ENCODE measurements around the gene RACGAP1.
"Not testable (repeated sequence)": the region's sequence is repeated elsewhere in the genome, so short reads cannot be mapped to it uniquely, and the experiment has no call there.

Gene RACGAP1

DNA sequence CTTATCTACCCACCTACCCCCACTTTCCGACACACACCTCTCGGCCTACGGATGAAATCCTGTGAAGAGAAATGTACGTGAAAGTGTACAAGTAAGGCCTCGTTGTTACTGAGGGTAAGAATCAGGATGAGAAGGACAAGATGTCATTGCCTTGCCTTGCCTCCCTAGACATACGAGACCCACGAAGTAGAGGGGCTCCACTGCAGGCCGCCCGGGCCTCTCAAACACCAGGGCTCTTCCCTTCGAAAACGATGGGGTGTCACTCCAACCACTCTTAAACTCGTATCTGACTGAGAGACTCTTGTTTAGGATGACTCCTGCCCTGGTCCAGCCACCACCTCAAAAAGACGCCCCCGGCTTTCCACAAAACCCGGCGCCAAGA lies 498 bp downstream of the RACGAP1 start:
- peak; percentile 31 for DNase-seq

DNA sequence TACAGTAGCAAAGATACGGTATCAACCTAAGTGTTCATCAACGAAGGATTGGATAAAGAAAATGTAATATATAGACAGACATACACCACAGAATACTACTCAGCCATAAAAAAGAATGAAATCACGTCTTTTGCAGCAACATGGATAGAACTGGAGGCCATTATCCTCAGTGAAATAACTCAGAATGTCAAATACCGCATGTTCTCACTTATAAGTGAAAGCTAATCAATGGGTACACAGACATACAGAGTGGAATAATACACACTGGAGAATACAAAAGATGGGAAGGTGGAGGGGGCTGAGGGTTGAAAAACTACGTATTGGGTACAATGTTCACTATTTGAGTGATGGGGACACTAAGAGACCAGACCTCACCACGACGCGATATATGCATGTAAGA lies 1.1 kb downstream of the RACGAP1 start:
- DNase-seq, result no peak

DNA sequence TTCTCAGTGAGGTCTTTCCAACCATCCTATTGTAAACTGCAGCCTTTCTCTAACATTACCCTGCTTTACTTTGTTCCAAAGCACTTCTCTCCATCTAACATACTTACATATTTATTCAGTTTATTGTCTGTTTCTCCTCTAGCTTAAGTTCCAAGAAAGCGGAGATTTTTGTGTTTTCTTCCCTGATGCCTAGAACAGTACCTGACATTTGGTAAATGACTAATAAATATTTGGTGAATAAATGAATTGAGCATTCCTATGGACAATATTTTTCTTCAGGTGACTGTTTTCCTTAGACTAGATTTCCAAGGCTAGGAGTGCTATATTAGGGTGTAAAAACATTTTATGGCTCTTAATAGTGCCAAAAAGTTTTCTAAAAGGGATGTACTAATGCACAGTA lies 2.4 kb downstream of the RACGAP1 start:
- DNase-seq, result no peak

DNA sequence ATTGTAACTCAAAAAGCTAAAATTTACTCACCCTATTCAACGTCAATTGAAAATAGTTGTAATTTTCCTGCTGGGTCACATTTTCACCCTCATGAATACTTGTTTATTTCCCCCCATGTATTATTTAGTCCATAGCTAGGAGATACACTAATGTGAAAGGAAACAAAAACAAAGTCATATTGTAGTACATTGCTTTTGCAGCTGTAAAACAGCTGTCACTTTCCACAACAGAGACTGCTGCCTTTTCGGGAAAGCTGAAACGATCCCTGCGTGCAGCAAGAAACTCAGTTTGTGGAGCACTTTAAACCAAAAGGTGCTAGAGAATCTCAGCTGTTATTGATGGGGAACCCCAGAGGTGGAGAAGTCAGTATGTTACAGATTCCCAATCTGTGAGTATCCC lies 4.3 kb downstream of the RACGAP1 start:
- no peak for DNase-seq

DNA sequence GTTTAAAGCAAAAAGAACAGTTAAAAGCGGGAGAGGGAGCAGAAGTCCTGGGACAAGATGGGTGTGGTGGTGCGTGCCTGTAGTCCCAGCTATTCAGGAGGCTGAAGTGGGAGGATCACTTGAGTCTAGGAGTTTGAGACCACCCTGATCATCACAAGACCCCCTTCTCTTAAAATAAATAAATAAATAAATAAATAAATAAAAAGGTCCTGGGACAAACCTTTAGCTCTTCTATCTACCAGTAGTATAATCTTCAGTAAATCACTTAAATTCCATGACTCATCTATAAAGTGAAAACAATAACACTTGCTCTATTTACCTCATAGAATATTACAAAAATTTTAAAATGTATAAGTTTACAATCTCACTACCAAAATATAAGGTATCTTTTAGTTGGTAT lies 5.8 kb downstream of the RACGAP1 start:
- DNase-seq, result no peak

DNA sequence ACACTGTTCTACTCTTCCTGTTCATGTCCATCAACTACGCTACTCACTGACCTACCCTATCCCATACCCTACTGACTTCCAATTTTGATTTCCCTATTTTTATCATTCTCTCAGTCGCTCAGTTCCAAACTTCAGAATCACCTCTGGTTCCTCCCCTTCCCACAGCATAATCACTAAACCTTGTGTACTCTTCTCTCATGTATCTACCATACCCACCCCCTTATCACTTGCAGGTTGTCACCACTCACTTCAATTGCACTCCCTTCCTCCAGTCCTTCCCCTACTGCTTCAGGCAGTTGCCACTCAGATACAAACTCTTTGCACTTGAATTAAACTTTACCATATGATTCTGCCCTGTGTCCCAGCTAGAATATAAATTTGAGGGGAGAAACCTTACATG lies 6.3 kb downstream of the RACGAP1 start:
- no peak for DNase-seq

DNA sequence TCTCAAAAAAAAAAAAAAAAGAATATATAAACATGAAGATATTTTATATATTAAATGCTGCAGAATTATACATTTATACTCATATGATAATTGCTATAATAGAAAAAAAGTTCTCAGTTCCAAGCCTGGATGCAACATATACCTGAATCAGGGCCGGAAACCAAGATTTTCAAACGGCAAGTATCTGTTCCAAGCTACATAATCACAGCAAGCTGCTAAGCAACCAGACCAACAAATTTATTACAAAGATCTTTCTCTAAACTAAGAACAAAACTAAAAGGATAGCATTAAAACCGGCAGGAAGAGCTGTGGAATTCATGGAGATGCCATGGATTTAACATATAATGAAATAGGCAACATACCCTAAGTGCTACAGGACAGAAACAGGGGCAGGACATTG lies 7.1 kb downstream of the RACGAP1 start:
- no peak for DNase-seq

DNA sequence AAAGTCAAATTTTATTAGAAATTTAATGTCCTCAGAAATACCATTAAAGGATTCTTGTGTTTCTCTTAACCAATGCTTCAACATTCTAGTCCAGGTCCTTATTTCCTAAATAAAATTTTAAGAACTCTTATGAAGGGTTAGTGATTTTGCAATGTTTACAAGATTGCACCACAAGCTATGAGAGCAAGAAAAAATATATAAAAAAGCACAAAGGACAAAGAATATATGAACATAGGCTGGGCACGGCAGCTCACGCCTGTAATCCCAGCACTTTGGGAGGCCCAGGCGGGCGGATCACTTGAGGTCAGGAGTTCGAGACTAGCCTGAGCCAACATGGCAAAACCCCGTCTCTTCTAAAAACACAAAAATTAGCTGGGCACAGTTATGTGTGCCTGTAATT lies 7.7 kb downstream of the RACGAP1 start:
- DNase-seq, result no peak

DNA sequence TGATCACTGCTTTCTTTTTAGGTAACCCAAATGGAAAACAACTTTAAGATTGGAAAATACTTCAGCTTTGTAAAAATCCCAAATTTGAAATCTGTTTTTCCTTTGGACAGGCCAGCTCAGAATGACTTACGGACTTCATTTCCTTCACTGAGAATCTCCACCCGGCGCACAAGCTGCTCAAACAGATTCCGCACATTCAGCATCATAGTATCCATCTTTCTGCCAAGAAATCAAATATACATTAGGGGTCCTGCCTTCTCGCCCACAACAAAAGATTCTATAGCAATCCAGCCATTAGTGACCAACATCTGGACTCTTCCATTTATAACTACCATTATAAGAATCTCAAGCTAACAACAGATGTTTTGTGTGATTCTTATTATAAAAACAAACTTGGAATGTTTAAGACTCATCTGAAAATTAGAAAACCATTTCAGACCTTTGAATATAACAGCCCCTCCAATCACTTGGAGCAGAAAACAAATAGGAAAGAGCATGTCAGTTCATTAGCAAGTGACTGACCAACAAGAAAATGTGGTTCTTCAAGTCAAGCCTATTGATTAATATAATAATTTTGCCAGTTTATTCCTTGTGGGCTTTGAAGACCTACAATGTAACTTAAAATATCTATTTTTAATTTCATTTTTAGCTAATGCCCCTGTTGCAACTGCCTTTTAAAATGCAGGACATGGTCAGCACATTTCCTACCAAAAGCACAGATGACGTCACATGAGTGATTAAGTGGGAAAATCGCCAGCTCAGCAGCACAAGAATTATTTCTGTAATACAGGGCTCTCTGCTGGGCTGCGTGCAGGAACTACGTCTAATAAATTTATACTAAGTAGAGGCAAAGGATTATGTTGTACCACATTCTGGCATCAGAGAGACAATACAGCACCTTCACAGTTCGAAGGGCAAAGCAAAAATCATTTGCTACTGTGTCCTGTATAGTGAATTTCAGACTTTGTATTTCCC lies 8.5 kb downstream of the RACGAP1 start:
- DNase-seq, result peak; percentile 85

DNA sequence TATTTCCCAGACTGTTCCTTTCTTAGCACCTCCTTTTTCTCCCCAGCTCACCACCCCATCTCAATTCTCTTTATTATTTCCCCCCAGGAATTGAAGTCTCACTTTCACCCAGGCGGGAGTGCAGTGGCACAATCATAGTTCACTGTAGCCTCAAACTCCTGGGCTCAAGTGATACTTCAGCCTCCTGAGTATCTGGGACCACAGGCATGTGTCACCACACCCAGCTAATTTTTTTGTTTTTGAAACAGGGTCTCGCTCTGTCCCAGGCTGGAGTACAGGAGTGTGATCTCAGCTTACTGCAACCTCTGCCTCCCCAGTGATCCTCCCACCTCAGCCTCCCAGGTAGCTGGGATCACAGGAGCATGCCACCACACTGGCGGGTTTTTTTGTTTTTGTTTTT lies 11.0 kb downstream of the RACGAP1 start:
- no peak for DNase-seq

DNA sequence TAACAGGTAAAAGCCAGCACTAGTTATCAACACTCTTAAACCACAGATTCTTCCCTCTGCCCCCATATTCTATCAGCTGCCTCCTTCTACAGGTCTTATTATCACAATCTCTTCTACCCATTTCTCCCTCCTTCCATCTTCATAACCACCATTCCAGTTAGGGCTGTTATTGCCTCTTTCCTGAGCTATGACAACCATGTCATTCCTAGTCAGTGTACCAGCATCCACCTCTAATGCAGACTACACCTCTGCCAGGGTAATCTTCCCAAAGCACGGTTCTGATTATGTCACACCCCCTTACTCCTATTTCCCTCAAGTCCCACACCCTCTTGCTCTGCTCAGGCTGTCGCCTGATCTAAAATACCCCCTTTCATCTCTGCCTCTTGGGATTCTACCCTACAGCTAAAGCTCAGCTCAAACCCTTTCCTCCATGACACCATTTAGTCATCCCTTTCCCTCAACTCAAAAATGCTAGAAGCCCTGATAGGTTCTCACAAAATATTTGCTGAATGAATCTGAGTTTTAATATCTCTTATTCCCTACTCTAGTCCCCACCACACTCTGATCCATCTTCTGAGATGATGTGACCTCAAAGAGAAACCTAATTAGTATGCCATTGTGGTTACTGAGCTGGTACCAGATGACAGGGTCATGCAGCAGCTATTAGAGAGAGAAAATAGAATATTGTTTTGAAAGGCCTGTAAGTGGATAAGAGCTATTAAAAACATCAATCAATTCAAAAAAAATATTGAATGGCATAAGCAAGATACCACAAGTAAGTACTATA lies 11.7 kb downstream of the RACGAP1 start:
- DNase-seq, result peak; percentile 31

DNA sequence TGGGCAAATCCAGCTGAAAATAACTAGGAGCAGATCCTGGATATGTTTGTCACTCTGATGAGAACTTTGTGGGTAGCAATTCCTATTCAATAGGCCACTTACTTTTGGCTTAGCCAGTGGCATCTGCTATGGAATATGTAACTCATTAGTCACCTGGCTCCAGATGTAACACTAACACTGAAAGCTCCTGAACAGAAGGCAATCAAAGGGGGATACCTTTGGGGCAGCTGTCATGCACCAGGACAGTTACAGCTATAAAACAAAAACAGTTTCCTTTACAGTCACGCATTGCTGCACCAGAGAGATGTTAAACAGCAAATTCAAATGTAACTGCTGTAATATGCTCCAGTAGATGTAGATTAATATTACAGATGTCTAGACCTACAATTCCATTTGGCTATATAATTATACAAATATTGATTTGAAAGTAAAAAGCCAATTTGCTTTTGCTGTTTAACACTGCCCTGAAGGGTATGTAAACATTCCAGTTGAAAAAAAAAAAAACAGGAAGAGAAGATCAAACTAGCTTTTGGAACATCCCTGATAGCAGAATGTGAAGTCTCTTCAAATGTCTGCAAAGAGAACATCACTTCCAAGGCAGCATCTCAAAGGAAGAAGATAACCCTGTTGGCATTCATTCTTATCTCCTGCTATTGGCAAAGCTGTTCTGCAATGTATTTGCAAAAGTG lies 18.4 kb downstream of the RACGAP1 start:
- DNase-seq, result peak; percentile 63

DNA sequence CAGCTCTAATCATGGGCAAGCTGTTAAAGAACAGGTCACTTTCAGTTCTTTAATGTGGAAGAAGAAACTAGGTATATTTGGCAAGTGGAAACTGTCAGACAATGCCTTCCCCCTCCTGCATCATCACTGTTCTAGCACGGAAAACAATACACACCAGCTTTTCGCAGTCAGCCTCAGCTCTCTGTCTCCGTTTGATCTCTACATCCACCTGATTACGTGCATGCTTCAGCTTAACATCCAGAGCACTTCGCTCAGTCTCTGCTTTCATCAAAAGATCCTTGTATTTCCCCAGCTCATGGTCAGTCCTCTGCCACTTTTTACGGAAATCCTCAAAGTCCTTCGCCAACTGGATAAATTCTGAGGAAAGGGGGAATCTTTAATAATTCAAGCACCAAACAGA lies 19.0 kb downstream of the RACGAP1 start:
- no peak for DNase-seq

DNA sequence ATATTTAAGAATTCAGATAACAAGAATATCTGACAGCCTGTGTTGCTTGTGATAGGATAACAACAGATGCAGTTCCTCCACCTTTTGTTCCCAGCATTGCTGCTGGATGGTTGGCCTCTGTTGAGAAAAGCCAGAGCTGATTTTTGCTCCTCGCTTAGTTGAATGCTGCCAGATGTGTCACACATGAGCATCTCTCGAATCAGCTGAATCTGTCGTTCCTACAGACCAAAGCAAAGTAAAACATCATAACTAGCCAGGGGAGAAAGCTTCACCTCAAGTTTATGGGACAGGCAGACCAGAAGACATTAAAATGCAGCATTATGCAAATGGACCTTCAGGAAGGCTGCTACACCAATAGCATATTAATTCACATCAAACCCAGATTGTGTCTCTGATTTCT lies 20.1 kb downstream of the RACGAP1 start:
- no peak for DNase-seq

DNA sequence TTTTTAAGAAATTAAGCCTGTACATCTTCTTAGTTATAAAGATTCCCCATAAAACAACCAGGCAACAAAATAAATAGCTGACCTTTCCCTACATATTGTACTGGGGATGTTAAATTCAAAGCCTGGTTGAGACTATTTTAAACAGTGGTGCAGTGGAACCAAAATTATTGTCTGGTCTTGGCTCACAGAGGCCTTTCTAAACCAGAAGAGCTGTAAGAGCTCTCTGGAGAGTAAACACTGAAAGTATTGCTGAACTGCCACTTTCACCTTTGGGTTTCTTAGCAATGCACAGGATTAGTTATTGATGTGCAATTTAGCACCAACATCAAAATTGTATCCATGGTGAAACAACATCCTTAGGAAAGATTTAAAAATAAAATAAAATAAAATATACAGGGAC lies 20.6 kb downstream of the RACGAP1 start:
- DNase-seq, result no peak

DNA sequence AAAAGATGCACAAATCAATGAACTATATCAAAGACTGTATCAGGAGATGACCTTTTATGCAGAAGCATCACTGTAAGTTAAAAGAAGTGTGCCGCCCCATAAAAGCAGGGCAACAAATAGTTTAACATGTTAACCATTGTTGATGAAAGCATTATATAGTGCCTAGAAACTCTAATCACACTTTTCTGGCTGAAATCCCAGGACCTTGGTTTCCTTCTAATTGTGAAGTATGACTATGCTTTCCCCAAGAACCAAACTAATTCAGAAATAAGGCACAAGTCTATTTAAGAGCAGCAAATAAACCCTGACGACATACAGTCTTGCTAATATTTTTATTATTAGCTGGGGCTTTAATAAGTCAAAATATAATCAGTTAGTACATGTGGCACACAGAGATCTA lies 21.7 kb downstream of the RACGAP1 start:
- no peak for DNase-seq

DNA sequence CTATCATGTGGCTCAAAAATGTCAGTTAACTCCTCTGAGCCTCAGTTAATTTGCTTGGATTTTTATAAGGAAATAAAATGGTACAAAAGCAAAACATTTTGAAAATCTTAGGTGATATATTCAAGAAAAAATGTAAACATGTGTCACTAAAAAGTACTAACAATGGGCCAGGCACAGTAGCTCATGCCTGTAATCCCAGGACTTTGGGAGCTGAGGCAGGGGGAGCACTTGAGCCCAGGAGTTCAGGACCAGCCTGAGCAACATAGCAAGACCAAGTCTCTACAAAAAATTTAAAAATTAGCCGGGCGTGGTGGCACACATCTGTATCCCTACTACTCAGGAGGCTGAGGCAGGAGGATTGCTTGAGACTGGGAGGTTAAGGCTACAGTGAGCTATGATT lies 26.8 kb downstream of the RACGAP1 start:
- DNase-seq, result no peak

DNA sequence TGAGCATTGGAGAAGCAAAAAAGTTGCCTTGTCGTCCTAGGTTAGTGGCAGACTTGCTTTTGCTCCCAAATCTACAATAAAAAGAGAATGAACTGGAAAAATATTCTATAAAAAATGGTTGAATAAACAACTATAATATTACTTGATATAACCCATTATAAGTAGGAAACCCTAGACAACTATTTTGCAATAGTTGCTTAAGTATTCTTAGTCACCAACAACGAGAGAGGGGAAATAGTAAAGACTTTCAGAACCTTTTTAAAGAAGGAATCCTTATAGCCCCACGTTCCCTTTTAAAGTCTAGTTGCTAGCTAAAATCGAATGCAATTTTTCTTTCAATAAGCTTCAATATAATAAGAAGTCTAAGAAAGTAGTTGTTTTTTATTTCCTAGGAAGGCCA lies 35.0 kb downstream of the RACGAP1 start:
- no peak for DNase-seq

DNA sequence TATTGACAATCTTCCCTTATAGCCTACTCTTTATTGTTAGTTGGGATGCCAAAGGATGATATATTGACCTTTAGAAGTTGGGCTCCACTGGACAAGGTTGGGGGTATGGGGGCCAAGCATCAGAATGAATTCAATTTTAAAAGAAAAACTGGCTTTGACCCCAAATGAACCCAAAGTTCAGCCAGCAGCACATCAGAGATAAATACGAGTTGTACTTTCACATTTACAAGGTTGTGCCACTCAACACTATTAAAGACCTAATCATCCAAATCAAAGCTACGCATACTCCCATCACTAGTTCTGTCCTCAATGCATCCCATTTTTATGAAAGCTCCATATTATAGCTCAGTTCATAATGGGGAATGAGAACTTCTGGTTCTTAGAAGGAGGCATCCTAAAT lies 35.9 kb downstream of the RACGAP1 start:
- DNase-seq, result not testable (repeated sequence)

DNA sequence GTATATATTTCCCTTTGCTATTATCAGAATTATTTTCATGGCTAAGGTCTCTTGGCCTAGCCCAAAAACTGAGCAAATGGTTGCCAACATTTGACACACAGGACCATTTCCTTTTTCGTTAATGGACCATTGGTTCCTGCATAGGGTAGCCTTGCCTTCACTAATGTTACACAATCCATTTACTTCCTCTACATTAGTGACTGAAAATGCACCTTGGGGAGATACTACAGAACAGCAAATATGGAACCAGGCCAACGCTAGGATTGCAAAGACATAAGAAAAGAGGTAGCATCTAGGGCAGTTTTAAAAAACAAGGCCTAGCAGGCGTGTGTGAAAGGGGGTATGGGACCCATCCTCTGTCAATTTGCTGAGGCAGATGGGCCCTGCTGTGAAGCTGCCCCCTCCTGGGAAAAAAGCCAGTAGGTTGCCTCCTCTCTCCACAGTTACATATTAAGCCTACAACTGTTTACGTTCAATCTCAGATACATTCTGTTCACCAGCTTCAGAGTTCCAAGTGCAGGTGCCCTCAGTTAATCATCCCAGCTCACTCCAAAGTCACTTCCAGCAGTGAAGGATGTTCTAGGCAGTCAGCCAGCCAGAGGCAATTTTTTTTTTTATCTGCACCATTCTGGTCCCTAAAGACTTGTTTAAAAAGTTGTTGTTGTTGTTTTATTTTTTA lies 37.5 kb downstream of the RACGAP1 start:
- DNase-seq, result no peak

DNA sequence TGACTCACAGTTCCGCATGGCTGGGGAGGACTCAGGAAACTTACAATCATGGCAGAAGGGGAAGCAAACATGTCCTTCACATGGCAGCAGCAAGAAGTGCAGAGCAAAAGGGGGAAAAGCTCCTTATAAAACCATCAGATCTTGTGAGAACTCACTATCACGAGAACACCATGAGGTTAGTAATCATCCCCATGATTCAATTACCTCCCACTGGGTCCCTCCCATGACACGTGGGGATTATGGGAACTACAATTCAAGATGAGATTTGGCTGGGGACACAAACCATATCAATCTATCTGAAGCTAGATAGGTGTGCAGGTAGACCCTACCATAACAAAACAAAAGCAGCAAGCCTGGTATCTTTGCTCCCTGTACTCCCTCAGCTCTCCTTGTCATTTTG lies 38.8 kb downstream of the RACGAP1 start:
- not testable (repeated sequence) for DNase-seq

DNA sequence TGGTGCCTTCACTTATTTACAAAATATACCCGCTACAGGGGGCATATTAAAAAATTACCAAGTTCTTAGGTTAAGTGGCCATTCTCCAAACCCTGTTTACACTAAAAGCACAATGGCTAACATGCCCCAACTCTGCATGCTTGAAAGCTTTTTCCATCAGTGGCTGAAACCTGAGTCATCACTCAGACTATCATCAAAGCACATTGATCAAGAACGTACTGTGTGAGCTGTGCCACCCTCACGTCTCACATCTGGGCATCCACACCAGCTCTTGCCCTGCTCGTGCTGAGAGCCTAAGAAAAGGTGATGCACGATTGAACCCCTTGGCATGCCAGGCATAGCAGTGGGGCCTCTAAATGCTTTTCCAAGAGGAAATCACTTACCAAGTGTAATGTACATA lies 39.3 kb downstream of the RACGAP1 start:
- no peak for DNase-seq
